ENCODE results near the gene LHX6.

The LHX6 gene

DNA sequence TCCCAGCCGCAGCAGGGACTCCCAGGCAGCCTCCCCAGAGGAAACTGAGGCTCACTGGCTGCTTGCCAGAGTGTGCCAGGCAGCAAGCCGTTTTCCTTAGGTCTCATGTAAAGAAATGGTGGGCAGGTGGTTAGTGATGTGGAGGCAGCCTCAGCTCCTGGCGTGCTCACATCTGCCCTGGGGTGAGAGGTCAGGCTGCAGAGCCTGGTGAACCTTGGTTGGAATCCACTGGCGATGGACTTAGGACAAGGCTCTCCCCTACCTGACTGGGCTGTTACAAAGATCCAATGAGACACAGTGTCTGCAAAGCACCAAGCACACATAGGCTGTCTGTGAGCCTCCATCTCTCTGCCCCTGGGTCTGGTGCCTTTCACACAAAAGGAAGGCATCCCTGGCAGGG, 30.9 kb downstream of the LHX6 start:
- Histone ChIP-seq H4K20me1 (ENCODE audit: insufficient read depth, low read length) (no peaks in the 10 kb centered on the region), H3K9me3 (replicated peaks; ENCODE audit: insufficient read depth, low read length) (no peaks in the 10 kb centered on the region), H3K79me2 (ENCODE audit: low read length) (no peaks in the 10 kb centered on the region), H2AFZ (ENCODE audit: low read length) (no peak overlapping the region), H3K27me3 (replicated peaks; ENCODE audit: insufficient read depth, low read length) (no peaks in the 10 kb centered on the region), H3K9ac (ENCODE audit: low read length) (no peak overlapping the region), H3K4me3 (ENCODE audit: low read length) (no peak overlapping the region), H3K4me1 (ENCODE audit: low read length) (no peaks in the 10 kb centered on the region), H3F3A (ENCODE audit: insufficient read depth, low read length) (no peaks in the 10 kb centered on the region), H3K9me2 (replicated peaks; ENCODE audit: insufficient read depth, low read length) (no peaks in the 10 kb centered on the region), H3K36me3 (replicated peaks; ENCODE audit: insufficient read depth, low read length) (no peaks in the 10 kb centered on the region), H3K4me2 (ENCODE audit: low read depth, low read length) (no peak overlapping the region), H3K27ac (ENCODE audit: low read length) (no peak overlapping the region)
- no peak for DNase-seq
- TF ChIP-seq EZH2phosphoT487 (IDR thresholded peaks at IDR 0.05; ENCODE audit: low read length): no peak
- no peak for TF ChIP-seq EZH2 (optimal IDR thresholded peaks at IDR 0.05; ENCODE audit: low read depth, low read length)
- TF ChIP-seq CTCF (IDR thresholded peaks at IDR 0.05; ENCODE audit: low read length): no peak

GRCh38 chr9:122197426-122197825, 31.3 kb downstream of the LHX6 start:
- no peak overlapping the region for H2AFZ ChIP-seq (ENCODE audit: low read length)
- no peak overlapping the region for H3K4me3 ChIP-seq (ENCODE audit: low read length)
- no peaks in the 10 kb centered on the region for H3K36me3 ChIP-seq (replicated peaks; ENCODE audit: insufficient read depth, low read length)
- H3K4me2 ChIP-seq (ENCODE audit: low read depth, low read length): no peak overlapping the region
- no peak overlapping the region for H3K9ac ChIP-seq (ENCODE audit: low read length)
- no peaks in the 10 kb centered on the region for H3K27me3 ChIP-seq (replicated peaks; ENCODE audit: insufficient read depth, low read length)
- H3K9me3 ChIP-seq (replicated peaks; ENCODE audit: insufficient read depth, low read length): no peaks in the 10 kb centered on the region
- H3F3A ChIP-seq (ENCODE audit: insufficient read depth, low read length): no peaks in the 10 kb centered on the region
- H3K79me2 ChIP-seq (ENCODE audit: low read length): no peaks in the 10 kb centered on the region
- H3K4me1 ChIP-seq (ENCODE audit: low read length): no peaks in the 10 kb centered on the region
- no peaks in the 10 kb centered on the region for H4K20me1 ChIP-seq (ENCODE audit: insufficient read depth, low read length)
- no peak for DNase-seq
- H3K27ac ChIP-seq (ENCODE audit: low read length): no peak overlapping the region
- no peaks in the 10 kb centered on the region for H3K9me2 ChIP-seq (replicated peaks; ENCODE audit: insufficient read depth, low read length)
- TF ChIP-seq CTCF (IDR thresholded peaks at IDR 0.05; ENCODE audit: low read length) (no peak), EZH2phosphoT487 (IDR thresholded peaks at IDR 0.05; ENCODE audit: low read length) (no peak), EZH2 (optimal IDR thresholded peaks at IDR 0.05; ENCODE audit: low read depth, low read length) (no peak)

DNA sequence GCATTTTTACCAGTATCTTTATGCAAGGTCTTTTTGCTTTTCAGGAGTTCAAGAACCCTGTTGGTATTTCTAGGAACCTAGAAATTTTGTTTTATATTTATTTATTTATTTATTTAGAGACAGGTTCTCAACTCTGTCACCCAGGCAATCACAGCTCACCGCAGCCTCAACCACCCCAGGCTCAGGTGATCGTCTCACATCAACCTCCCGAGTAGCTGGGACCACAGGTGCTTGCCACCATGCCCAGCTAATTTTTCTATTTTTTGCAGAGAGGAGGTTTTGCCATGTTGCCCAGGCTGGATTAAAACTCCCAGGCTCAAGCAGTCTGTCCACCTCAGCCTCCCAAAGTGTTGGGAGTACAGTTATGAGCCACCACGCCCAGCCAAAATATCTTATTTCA, 32.9 kb downstream of the LHX6 start:
- H3K4me3 ChIP-seq (ENCODE audit: low read length): no peak overlapping the region
- H3K4me1 ChIP-seq (ENCODE audit: low read length): no peaks in the 10 kb centered on the region
- H3K79me2 ChIP-seq (ENCODE audit: low read length): no peaks in the 10 kb centered on the region
- no peaks in the 10 kb centered on the region for H3K9me2 ChIP-seq (replicated peaks; ENCODE audit: insufficient read depth, low read length)
- no peak overlapping the region for H3K27ac ChIP-seq (ENCODE audit: low read length)
- no peaks in the 10 kb centered on the region for H3K27me3 ChIP-seq (replicated peaks; ENCODE audit: insufficient read depth, low read length)
- no peaks in the 10 kb centered on the region for H4K20me1 ChIP-seq (ENCODE audit: insufficient read depth, low read length)
- no peak for DNase-seq
- no peaks in the 10 kb centered on the region for H3K9me3 ChIP-seq (replicated peaks; ENCODE audit: insufficient read depth, low read length)
- H3F3A ChIP-seq (ENCODE audit: insufficient read depth, low read length): no peaks in the 10 kb centered on the region
- H3K36me3 ChIP-seq (replicated peaks; ENCODE audit: insufficient read depth, low read length): no peaks in the 10 kb centered on the region
- no peak overlapping the region for H3K9ac ChIP-seq (ENCODE audit: low read length)
- no peak overlapping the region for H3K4me2 ChIP-seq (ENCODE audit: low read depth, low read length)
- H2AFZ ChIP-seq (ENCODE audit: low read length): no peak overlapping the region
- TF ChIP-seq EZH2phosphoT487 (IDR thresholded peaks at IDR 0.05; ENCODE audit: low read length) (no peak), EZH2 (optimal IDR thresholded peaks at IDR 0.05; ENCODE audit: low read depth, low read length) (no peak)

DNA sequence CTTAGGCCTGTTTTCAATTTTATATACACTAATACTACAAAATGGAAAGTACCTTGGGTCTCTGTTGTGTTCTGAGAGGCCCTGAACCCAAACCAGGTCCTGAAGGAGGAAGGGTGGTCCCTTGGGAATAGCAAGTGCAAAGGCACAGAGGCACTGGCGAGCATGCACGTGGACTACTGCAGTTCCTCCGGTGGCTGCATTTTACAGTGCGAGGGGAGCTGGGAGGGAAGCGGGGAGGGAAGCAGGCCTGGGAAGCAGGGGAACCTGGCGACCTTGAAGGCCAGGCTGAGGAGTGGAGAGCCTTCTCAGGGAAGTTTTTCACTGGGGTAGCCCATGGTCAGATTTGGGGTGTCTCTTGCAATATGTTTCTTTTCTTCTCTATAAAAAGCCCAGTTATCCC, 35.1 kb downstream of the LHX6 start:
- Histone ChIP-seq H3K9me2 (replicated peaks; ENCODE audit: insufficient read depth, low read length) (no peaks in the 10 kb centered on the region), H2AFZ (ENCODE audit: low read length) (no peak overlapping the region), H3K36me3 (replicated peaks; ENCODE audit: insufficient read depth, low read length) (no peaks in the 10 kb centered on the region), H3K27me3 (replicated peaks; ENCODE audit: insufficient read depth, low read length) (no peaks in the 10 kb centered on the region), H3K79me2 (ENCODE audit: low read length) (no peaks in the 10 kb centered on the region), H3K4me3 (ENCODE audit: low read length) (no peak overlapping the region), H3K9ac (ENCODE audit: low read length) (no peak overlapping the region), H3K4me2 (ENCODE audit: low read depth, low read length) (no peak overlapping the region), H4K20me1 (ENCODE audit: insufficient read depth, low read length) (no peaks in the 10 kb centered on the region), H3K9me3 (replicated peaks; ENCODE audit: insufficient read depth, low read length) (no peaks in the 10 kb centered on the region), H3F3A (ENCODE audit: insufficient read depth, low read length) (no peaks in the 10 kb centered on the region), H3K27ac (ENCODE audit: low read length) (no peak overlapping the region), H3K4me1 (ENCODE audit: low read length) (no peaks in the 10 kb centered on the region)
- no peak for TF ChIP-seq CTCF (IDR thresholded peaks at IDR 0.05; ENCODE audit: low read length)
- no peak for TF ChIP-seq EZH2 (optimal IDR thresholded peaks at IDR 0.05; ENCODE audit: low read depth, low read length)
- no peak for TF ChIP-seq EZH2phosphoT487 (IDR thresholded peaks at IDR 0.05; ENCODE audit: low read length)
- no peak for DNase-seq

Measured in MM.1S (cell line).